ENCODE measurements around the gene GNG4. TPM values are rescaled to one million over a fixed set of nuclear protein-coding genes. Genes with fewer than 3 reads are reported as not detected.

GNG4 gene
- total and polyA plus RNA-seq, 9 of the 15 experiments (the other 6 are each of a cell fraction or from before 2014, with no cell fraction given) = 0.06 to 0.58 (median 0.08) TPM; not detected in 4

GRCh38 chr1:235588916-235589515 is 60.6 kb downstream of the GNG4 start (continued):
- TF ChIP-seq, protein P1, sequence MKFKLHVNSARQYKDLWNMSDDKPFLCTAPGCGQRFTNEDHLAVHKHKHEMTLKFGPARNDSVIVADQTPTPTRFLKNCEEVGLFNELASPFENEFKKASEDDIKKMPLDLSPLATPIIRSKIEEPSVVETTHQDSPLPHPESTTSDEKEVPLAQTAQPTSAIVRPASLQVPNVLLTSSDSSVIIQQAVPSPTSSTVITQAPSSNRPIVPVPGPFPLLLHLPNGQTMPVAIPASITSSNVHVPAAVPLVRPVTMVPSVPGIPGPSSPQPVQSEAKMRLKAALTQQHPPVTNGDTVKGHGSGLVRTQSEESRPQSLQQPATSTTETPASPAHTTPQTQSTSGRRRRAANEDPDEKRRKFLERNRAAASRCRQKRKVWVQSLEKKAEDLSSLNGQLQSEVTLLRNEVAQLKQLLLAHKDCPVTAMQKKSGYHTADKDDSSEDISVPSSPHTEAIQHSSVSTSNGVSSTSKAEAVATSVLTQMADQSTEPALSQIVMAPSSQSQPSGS (CRISPR knock-in tag; IDR thresholded peaks at IDR 0.05) = no peak
- peak; percentile 93 for TF ChIP-seq C11orf30 (IDR thresholded peaks at IDR 0.05; ENCODE audit: low read depth)
- TF ChIP-seq ZNF253 (CRISPR knock-in tag; conservative IDR thresholded peaks at IDR 0.05) = 0 out of 2 replicates have a peak, but pooled peaks have one; percentile 69
- peak; percentile 97 for TF ChIP-seq TEAD2 (tag; IDR thresholded peaks at IDR 0.05)
- TF ChIP-seq NR2F6 (CRISPR knock-in tag; IDR thresholded peaks at IDR 0.05) = peak; percentile 95
- TF ChIP-seq, protein P2, sequence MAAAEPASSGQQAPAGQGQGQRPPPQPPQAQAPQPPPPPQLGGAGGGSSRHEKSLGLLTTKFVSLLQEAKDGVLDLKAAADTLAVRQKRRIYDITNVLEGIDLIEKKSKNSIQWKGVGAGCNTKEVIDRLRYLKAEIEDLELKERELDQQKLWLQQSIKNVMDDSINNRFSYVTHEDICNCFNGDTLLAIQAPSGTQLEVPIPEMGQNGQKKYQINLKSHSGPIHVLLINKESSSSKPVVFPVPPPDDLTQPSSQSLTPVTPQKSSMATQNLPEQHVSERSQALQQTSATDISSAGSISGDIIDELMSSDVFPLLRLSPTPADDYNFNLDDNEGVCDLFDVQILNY (CRISPR knock-in tag; IDR thresholded peaks at IDR 0.05) = no peak
- TF ChIP-seq ZNF384 (IDR thresholded peaks at IDR 0.05; ENCODE audit: low read depth, low read length) = no peak
- no peak for TF ChIP-seq CBX5 (IDR thresholded peaks at IDR 0.05; ENCODE audit: borderline replicate concordance, low read depth)
- no peak for TF ChIP-seq FOXJ3 (CRISPR knock-in tag; IDR thresholded peaks at IDR 0.05)
- TF ChIP-seq ZNF324 (CRISPR knock-in tag; IDR thresholded peaks at IDR 0.05) = peak; percentile 74
- no peak for TF ChIP-seq SMC3 (conservative IDR thresholded peaks at IDR 0.05; ENCODE audit: insufficient read depth, low read depth, low read length)
- no peak for TF ChIP-seq ATF1 (CRISPR knock-in tag; IDR thresholded peaks at IDR 0.05)
- TF ChIP-seq ATF1 (tag; IDR thresholded peaks at IDR 0.05) = peak; percentile 83
- TF ChIP-seq ZC3H8 (IDR thresholded peaks at IDR 0.05) = no peak
- TF ChIP-seq, protein P3, sequence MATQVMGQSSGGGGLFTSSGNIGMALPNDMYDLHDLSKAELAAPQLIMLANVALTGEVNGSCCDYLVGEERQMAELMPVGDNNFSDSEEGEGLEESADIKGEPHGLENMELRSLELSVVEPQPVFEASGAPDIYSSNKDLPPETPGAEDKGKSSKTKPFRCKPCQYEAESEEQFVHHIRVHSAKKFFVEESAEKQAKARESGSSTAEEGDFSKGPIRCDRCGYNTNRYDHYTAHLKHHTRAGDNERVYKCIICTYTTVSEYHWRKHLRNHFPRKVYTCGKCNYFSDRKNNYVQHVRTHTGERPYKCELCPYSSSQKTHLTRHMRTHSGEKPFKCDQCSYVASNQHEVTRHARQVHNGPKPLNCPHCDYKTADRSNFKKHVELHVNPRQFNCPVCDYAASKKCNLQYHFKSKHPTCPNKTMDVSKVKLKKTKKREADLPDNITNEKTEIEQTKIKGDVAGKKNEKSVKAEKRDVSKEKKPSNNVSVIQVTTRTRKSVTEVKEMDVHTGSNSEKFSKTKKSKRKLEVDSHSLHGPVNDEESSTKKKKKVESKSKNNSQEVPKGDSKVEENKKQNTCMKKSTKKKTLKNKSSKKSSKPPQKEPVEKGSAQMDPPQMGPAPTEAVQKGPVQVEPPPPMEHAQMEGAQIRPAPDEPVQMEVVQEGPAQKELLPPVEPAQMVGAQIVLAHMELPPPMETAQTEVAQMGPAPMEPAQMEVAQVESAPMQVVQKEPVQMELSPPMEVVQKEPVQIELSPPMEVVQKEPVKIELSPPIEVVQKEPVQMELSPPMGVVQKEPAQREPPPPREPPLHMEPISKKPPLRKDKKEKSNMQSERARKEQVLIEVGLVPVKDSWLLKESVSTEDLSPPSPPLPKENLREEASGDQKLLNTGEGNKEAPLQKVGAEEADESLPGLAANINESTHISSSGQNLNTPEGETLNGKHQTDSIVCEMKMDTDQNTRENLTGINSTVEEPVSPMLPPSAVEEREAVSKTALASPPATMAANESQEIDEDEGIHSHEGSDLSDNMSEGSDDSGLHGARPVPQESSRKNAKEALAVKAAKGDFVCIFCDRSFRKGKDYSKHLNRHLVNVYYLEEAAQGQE (IDR thresholded peaks at IDR 0.05; ENCODE audit: borderline replicate concordance) = no peak
- TF ChIP-seq, protein P3 (CRISPR knock-in tag; IDR thresholded peaks at IDR 0.05; ENCODE audit: low read depth) = peak; percentile 32; the same call in 1 of the 2 replicates
- TF ChIP-seq ZBTB5 (IDR thresholded peaks at IDR 0.05) = no peak
- peak; percentile 84; the same call in 1 of the 2 replicates for TF ChIP-seq HIVEP1 (CRISPR knock-in tag; IDR thresholded peaks at IDR 0.05)
- TF ChIP-seq BRD4 (IDR thresholded peaks at IDR 0.05) = no peak

Measured in K562 (cell line).